Measurements from ENCODE around the gene FGD1. TPM values are rescaled to one million over a fixed set of nuclear protein-coding genes. Genes with fewer than 3 reads are reported as not detected.

FGD1 gene
- total RNA-seq, 4 donors from 2014 or later: 5.8 to 9.5 (median 8.6) TPM

DNA sequence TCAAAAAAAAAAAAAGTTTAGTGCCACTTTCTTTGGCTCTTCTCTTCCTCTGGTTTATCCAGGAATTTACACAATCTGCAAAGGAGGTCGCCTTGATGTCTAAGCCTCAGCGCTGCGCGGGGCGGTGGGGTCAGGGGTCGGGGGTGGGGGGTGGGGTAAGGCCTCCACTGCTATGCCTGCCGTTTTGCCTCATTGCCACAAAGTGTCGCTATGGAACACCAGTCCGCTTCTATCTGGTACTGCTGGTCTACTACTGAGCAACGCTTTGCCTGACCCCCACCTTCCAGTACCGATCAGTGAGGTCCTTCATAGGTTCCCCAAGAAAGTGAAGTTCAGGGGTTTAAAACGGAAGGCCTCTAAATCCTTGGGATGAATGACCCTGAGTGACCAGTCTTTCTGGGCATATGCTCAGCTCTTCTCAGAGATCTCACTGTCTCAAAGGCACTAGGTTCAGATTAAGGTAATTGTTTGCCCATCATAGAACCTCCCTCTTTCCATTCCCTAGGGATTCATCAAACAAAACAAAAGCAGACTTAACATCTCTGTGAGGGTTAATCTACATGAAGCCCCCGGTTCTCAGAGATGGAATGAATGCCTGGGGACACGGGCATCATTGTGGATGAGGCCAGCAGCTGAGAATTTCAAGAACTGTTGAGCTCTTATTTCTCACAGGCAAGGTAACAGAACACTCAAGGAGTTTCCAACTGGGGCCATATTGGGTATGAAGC, 72.7 kb downstream of the FGD1 start:
- Histone ChIP-seq H3K27ac (no peak overlapping the region), H3K27me3 (no peaks in the 10 kb centered on the region), H3K9me3 (no peaks in the 10 kb centered on the region), H3K36me3 (no peaks in the 10 kb centered on the region), H3K4me1 (no peaks in the 10 kb centered on the region), H3K4me3 (no peak overlapping the region)
- 35% methylated on average over 14 of the region's 14 CpGs for WGBS
- no peak for TF ChIP-seq POLR2AphosphoS5 (IDR thresholded peaks at IDR 0.05)
- no peak for TF ChIP-seq EP300 (IDR thresholded peaks at IDR 0.05)
- TF ChIP-seq POLR2A (IDR thresholded peaks at IDR 0.05): no peak
- no peak for TF ChIP-seq CTCF (IDR thresholded peaks at IDR 0.05)
- no peak for DNase-seq (ENCODE audit: low spot score in 2 of 2)

DNA sequence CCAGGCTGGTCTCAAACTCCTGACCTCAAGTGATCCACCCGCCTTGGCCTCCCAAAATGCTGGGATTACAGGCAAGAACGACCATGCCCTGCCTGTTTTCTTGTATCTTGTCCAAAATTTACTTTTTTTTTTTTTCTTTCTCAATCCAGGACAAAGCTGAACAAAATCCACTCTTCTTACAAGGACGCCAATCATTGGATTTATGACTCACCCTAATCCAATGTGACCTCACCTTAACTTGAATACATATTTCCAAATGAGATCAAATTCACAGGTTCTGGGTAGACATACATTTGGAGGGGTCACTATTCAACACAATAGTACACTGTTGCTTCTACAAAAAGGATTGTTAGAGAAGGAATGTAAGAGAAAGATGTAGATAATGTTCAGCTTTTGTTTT, 73.9 kb downstream of the FGD1 start:
- no peak for TF ChIP-seq POLR2AphosphoS5 (IDR thresholded peaks at IDR 0.05)
- TF ChIP-seq CTCF (IDR thresholded peaks at IDR 0.05): no peak
- TF ChIP-seq POLR2A (IDR thresholded peaks at IDR 0.05): no peak
- WGBS: 72% methylated on average over 3 of the region's 3 CpGs
- no peak for DNase-seq (ENCODE audit: low spot score in 2 of 2)
- Histone ChIP-seq H3K9me3 (no peaks in the 10 kb centered on the region), H3K27me3 (no peaks in the 10 kb centered on the region), H3K4me3 (no peak overlapping the region), H3K27ac (no peak overlapping the region), H3K36me3 (no peaks in the 10 kb centered on the region), H3K4me1 (no peaks in the 10 kb centered on the region)

GRCh38 chrX:54419559-54420302, 76.3 kb downstream of the FGD1 start:
- Histone ChIP-seq H3K9me3 (no peaks in the 10 kb centered on the region), H3K27me3 (no peaks in the 10 kb centered on the region), H3K27ac (no peak overlapping the region), H3K4me3 (no peak overlapping the region), H3K36me3 (no peaks in the 10 kb centered on the region), H3K4me1 (no peaks in the 10 kb centered on the region)
- TF ChIP-seq POLR2A (IDR thresholded peaks at IDR 0.05): no peak
- TF ChIP-seq EP300 (IDR thresholded peaks at IDR 0.05): no peak
- TF ChIP-seq POLR2AphosphoS5 (IDR thresholded peaks at IDR 0.05): no peak
- TF ChIP-seq CTCF (IDR thresholded peaks at IDR 0.05): no peak
- WGBS: 64% methylated on average over 3 of the region's 3 CpGs
- no peak for DNase-seq (ENCODE audit: low spot score in 2 of 2)

- no peaks in the 10 kb centered on the region for H3K4me1 ChIP-seq
- H3K27ac ChIP-seq: no peak overlapping the region
- H3K27me3 ChIP-seq: no peaks in the 10 kb centered on the region
- no peak overlapping the region for H3K4me3 ChIP-seq
- no peak for DNase-seq (ENCODE audit: low spot score in 2 of 2)
- TF ChIP-seq EP300 (IDR thresholded peaks at IDR 0.05): no peak
- no peak for TF ChIP-seq POLR2AphosphoS5 (IDR thresholded peaks at IDR 0.05)
- TF ChIP-seq POLR2A (IDR thresholded peaks at IDR 0.05): no peak
- TF ChIP-seq CTCF (IDR thresholded peaks at IDR 0.05): no peak
- H3K36me3 ChIP-seq: no peaks in the 10 kb centered on the region
- WGBS: 78% methylated on average over 2 of the region's 2 CpGs
- no peaks in the 10 kb centered on the region for H3K9me3 ChIP-seq
Measured at GRCh38 chrX:54416965-54417364, 79.1 kb downstream of the FGD1 start.

GRCh38 chrX:54415534-54416350, 80.3 kb downstream of the FGD1 start:
- no peak for DNase-seq (ENCODE audit: low spot score in 2 of 2)
- no peak overlapping the region for H3K27ac ChIP-seq
- TF ChIP-seq EP300 (IDR thresholded peaks at IDR 0.05): no peak
- no peak overlapping the region for H3K4me3 ChIP-seq
- no peaks in the 10 kb centered on the region for H3K36me3 ChIP-seq
- no peaks in the 10 kb centered on the region for H3K9me3 ChIP-seq
- H3K27me3 ChIP-seq: no peaks in the 10 kb centered on the region
- H3K4me1 ChIP-seq: no peaks in the 10 kb centered on the region
- 57% methylated on average over 13 of the region's 13 CpGs for WGBS

Measured in suprapubic skin (tissue), 4 donors.